Hematopoietic multipotent progenitor cell treated with erythropoietin and hydrocortisone succinate and interleukin-3 and kit ligand, for 4 days (in vitro differentiated cells): ENCODE measurements around the gene C4orf36.

Experiments used
- DNase-seq: peaks from one replicate; pipeline ENCODE4 v3.0.0-alpha.2; 2015

Gene C4orf36

DNA sequence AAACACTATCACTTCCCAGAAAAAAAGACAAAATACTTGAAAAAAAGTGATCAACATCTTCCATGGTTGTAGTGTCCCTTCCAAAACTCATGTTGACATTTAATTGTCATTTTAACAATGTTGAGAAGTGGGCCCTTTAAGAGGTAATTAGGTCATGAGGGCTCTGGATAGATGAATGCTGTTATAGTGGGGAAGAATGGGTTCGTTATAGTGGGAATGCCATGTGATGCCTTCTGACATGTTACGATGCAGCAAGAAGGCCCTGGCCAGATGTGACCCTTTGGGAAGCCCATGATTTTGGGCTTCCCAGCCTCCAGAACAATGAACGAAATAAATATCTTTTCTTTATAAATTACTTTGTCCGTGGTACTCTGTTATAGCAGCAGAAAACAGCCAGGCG is 39.0 kb downstream of the C4orf36 start:
- no peak for DNase-seq

DNA sequence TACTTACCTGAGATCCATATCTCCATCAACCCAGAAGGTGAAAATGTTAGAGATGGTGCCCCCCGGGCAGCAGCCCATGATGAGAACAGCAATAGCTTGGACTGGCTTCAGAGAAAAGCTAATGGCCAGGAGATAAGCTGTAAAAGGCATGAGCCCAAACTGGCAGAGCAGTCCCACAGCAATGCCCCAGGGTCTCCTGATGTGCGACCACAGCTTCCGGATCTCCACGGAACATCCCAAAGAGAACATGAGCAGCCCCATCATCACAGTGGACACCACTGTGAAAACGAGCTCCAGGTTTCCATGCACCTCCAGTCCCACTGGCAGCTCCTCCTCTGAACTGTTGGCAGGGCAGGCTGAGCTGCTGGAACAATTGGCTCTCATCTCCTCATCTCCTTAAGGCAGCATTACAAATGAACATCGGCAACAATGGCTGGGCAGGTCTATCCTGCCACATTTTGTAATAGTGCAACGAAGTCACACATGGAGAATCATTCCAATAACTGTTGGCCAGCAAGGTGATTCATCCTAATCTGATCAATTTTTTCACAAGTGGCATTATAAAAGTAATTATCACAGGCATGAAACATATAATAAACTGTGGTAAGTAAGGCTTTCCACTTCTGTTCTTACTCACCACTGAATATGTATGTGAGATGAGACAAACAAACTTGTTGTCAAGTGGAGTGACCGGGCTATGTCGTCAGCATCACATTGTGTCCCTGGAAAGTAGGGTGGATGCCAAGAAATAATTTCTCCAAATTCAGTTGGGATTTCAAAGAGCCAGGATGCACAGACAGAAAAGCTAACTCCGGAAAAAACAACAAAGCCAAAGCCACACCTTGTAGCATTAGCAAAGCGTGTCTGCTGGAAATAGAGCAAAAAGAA is 43.2 kb downstream of the C4orf36 start, which contains the start of gene SLC10A6:
SLC10A6 (minus strand) TSS at position 653 of the 888 bp plus-strand sequence; CDS start at position 384, 269 bp downstream.
- no peak for DNase-seq

DNA sequence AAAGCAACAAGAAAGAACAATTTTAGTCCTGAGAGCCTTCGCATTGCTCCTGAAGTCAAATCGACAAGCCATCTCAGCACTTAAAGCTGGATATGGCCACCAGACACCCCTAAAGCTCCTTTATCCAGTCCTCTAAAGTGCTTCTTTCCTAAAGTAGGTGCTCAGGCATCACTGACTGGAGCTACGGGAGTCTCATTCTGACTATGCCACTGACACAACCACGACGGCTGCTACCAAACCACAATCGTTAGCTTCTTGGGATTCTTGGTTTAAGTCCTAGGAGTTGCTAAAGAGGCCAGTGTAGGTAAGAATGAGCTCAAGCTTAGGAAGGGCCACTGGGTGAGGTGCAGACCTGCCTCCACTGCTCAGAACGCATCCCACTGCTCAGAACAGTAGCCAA is 44.1 kb downstream of the C4orf36 start:
- no peak for DNase-seq

DNA sequence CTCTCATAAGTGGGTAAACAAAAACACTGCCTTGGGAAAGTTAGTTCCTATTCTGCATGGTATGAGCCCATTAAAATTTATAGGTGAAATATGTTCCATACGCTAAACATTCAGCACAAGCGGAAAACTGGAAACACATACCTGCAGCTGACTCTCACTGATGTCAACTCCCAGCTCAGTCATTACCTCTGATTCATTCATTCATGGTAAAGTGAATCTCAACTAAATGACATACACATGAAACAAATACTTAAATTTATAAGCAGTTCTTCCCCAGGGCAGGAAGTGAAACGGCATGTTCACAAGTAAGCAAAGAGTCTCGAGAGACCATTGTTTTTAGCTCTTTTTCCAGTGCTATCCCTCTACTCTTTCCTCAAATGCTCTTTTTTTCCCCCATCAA is 44.7 kb downstream of the C4orf36 start:
- no peak for DNase-seq

DNA sequence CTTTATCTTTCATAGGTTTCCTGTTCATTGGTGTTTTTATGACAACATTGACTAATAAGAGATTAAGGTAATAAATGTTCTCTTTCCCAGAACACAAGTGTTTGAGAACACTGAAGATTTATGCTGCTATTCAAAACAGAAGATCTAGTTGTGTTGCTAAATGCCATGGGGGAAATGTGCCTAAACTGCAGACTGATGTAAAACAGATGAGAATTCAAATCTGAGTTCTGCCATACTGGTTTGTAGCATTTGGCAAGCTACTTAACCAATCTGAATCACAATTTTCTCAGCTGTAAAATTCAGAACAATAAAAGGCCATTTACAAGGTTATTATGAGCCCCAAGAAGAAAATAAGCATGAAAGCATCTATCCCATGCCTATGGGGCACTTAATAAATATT is 45.3 kb downstream of the C4orf36 start:
- no peak for DNase-seq

DNA sequence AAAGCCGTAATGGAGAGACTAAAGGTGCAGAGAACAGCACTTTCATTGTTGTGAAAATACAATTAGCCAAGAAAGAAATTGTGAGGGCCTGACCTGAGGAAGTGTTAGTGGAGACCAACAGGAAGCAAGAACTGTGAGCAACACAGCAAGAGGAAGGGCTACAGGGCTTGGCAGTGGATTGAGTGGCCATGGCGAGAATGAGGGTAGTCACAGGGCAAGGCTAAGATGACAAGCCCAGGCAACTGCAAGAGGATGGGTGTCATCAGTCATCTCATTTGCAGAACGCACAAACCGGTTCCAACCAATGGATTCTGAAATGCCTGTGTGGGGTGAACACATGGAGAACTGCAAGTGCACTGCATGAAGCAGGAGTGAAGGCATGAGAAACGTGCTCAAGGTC is 46.6 kb downstream of the C4orf36 start:
- DNase-seq: no peak

DNA sequence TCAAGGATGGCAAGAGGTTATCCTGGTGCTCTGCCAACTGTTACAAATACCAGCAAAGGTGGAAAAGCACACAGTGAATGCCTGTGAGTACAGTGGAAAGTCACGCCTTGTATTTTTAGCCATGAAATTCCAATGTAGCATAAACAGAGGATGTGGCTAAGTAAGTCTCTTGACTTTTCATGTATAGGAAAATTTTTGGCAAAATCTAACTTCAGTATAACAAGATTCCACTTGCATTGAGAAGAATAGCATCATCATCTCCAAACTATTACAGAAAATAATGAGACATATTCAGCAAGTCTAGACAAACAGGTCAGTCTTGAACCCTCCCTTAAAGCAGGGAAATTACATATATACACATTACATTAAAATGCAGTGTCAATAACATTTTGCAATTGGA is 50.9 kb downstream of the C4orf36 start:
- no peak for DNase-seq

DNA sequence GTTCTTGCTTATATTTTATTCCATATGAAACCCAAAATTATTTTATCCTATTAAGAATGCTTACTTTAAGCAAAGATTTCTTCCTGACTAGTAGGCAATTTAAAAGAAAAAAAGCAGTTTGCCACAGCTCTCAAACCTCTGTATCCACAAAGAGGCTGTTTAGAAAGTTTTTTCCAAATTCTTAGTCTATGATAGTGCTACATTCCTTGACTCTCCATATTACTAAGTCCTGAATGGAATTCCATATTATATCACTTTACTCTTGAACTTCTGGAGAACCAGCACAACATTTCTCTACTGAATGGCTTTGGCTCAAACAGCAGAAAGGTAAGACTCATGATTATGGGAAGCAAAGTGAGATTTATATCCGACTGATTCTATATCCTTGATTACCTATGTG is 51.4 kb downstream of the C4orf36 start:
- DNase-seq: no peak

DNA sequence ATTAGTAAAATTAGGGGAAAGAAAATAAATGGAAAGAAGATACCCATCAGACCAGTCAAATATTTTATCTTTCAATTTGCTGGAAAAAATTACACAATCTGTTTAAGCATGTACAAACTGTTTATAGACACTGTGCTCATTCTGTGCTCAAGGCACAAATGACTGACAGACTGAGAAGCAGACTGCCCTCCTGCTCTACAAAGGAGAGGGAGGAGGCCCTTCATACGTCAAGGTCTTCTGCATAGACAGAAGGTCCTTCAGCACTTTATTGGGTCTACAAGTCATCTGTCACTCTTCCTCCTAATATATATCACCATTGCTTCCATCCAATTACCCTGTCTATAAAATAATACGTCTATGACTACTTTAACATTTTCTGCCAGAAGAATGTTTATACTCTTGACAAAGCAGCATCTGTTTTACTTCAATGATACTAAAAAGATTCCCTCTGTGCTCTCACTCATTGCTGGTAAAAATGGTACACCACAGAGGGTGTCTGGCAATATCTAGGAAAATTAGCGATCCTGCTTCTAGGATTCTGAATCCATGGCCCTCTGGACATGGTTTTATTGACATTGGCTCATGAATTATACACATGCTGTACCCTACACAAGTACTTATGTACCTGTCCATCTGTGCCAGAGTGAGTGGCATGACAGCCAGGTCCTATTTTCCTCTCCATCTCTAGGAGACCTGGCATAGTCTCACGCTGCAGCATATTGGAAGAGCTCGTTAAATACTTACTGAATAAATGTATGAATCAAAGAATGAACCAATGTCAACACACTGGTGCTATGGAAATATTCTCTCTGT is 54.3 kb downstream of the C4orf36 start:
- no peak for DNase-seq

DNA sequence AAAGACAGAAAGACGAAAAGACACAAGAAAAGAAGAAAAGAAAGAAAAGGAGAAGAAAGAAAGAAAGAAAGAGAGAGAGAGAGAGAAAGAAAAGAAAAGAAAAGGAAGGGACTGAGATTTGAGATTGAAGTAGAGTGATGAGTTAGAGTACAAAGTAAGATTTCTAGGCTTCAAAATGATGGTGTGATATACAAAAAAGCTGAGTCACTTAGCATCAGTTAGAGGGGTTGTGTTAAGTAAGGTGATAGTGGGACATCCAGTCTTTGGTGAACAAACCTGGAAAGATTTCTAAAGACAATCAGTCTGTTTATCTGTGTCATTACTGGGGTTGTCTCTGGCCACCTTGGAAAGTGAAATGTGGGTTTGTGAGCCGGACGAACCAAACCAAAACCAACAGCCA is 56.5 kb downstream of the C4orf36 start:
- DNase-seq: peak; percentile 8

DNA sequence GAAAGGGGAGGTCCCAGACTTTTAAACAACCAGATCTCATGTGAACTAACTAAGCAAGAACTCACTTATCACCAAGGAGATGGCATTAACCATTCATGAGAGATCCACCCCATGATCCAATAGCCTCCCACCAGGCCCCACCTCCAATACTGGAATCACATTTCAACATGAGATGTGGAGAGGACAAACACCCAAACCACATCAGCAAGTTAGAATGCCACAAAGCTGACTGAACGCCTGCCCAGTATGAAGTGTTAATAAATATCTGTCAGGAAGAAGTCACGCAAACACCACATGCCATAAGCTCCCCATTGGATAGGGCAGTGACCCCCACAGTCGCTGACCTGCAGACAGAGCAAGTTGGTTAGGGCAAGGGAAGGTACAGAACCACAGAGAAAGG is 57.3 kb downstream of the C4orf36 start:
- no peak for DNase-seq

DNA sequence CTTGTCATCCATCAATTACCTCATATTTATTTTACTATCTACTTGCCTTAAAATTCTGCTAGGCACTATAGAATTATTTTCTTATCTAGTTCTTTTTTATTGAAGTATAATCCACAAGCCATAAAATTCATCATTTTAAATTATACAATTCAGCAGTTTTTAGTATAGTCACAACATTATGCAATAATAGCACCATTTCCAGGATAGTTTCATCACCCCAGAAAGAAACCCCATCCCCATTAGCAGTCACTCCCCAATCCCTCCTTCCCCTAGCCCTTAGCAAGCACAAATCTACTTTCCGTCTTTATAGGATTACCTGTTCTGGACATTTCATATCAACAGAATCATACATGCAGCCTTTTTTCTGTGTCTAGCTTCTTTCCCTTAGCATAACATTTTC is 58.6 kb downstream of the C4orf36 start:
- DNase-seq: no peak

DNA sequence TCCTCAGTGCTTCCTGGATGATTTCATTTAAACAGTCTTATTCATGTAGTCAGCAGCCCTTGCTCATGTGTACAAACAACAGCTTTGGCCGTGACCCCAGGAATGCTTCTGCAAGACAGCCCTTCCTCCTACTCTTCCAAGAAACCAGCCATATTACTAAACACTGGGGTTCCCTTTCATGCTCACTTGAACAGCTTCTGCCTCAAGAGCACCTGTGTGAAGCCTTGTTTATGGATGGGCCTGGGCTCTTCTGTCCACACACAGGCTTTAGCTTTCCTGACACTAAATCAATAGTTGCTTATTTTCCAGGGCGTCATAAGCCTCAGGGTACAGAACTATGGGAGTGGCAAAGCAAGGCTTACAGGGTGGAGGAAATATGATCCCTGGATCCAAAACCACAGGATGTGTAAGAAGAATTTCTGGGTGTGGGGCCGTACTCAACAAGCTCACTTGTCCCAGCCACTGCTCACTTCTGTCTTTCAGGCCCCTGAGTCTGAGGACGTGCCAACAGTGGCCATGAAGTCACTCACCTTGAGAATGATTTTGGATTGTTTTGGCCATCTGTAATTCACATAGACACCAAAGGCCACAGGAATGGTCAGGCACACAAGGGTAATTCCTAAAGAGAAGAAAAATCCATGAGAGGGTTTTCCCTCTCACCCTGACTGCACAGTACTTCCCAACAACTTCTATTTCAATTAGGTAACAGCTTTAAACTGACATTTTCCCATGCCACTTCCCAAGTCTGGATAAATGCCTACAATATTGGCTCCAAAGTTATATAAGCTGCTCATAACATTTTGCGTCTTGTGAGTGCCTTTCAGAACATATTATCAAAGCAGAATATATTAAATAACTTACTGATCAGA is 60.7 kb downstream of the C4orf36 start:
- no peak for DNase-seq
